Muscle of back (tissue), 11 donors: ENCODE results near the gene RBM25. TPM values are rescaled to one million over a fixed set of nuclear protein-coding genes. Genes with fewer than 3 reads are reported as not detected.
"Not testable (repeated sequence)": the region's sequence is repeated elsewhere in the genome, so short reads cannot be mapped to it uniquely, and the experiment has no call there.

Experiments used
- DNase-seq, 3 donors: peaks; one replicate each; pipeline versions ENCODE4 v3.0.0 to v3.0.0-alpha.2; 2013
- polyA plus RNA-seq, 10 donors: library from polyadenylated mRNA; unstranded; fragments of 120-200 nt; gene quantifications; one replicate each; pipeline ENCODE4 v1.2.1, GENCODE V29; 2013; ENCODE audit not compliant: insufficient read length in 10 of 10

RBM25 gene
- polyA plus RNA-seq, 10 donors = 63.7 to 110 (median 85.6) TPM

- no peak for DNase-seq
Measured at GRCh38 chr14:73168274-73168673, 109.9 kb downstream of the RBM25 start.

DNA sequence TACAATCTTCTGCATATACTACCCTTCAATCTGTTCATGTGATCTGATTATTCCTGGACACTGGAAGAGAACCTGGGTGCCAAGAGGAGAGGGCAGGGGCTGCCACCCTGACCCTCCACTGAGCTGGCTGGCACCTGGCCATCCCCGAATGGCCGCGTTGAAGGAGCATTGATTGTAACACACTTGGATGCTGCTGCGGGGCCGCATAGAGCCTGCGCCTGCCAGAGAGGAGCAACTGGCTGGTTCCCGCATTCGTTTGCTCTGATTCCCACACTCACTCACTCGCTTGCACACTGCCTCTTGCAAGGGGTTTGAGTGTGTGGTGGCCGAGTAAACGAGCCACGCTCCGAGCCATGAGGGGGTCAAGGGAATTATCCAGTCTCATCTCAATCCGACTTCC lies 110.4 kb downstream of the RBM25 start:
- no peak for DNase-seq

DNA sequence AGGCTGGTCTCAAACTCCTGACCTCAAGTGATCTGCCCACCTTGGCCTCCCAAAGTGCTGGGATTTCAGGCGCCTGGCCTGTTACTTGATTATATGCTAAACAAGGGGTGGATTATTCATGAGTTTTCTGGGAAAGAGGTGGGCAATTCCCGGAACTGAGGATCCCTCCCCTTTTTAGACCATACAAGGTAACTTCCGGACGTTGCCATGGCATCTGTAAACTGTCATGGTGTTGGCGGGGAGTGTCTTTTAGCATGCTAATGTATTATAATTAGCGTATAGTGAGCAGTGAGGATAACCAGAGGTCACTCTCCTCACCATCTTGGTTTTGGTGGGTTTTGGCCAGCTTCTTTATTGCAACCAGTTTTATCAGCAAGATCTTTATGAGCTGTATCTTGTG lies 111.5 kb downstream of the RBM25 start:
- not testable (repeated sequence) for DNase-seq

GRCh38 chr14:73170686-73171085 lies 112.4 kb downstream of the RBM25 start:
- no peak for DNase-seq

- DNase-seq = no peak
Measured at GRCh38 chr14:73172500-73172899, 114.2 kb downstream of the RBM25 start.

- DNase-seq = peak; percentile 29 to 70 (median 54)
Measured at GRCh38 chr14:73173092-73173735, 114.9 kb downstream of the RBM25 start.

Other genes starting within 250 kb of the RBM25 start
- gene DPF3, start 164.4 kb upstream of the RBM25 start, polyA plus RNA-seq = 1 to 10 TPM; 1.2 to 8.8 (median 3.2) TPM
- gene DCAF4, start 132.1 kb upstream of the RBM25 start, polyA plus RNA-seq = 10 to 100 TPM in 9 of 10 donors, 1 to 10 TPM in 1; 8.4 to 14.6 (median 10.6) TPM
- gene ZFYVE1, start 31.4 kb upstream of the RBM25 start, polyA plus RNA-seq = 10 to 100 TPM; 11.5 to 15.7 (median 12.6) TPM
- gene PSEN1, start 78.0 kb downstream of the RBM25 start, polyA plus RNA-seq = 10 to 100 TPM; 27.8 to 35.6 (median 31.7) TPM
- 1 to 10 TPM; 1.4 to 4.3 (median 2.6) TPM for gene PAPLN, start 179.0 kb downstream of the RBM25 start, polyA plus RNA-seq